GM21423 (cell line): ENCODE measurements around the gene SERPINB1.

Experiments
- ATAC-seq: cut with Tn5 transposase; IDR thresholded peaks from one replicate; pipeline ENCODE4 v1.9.1; 2021; ENCODE audit warnings: mild to moderate bottlenecking, moderate library complexity; ENCODE audit not compliant: unreplicated experiment

The SERPINB1 gene

GRCh38 chr6:2795162-2795561 is 46.5 kb downstream of the SERPINB1 start:
- ATAC-seq: no peak

GRCh38 chr6:2794171-2794730 is 47.4 kb downstream of the SERPINB1 start:
- no peak for ATAC-seq

GRCh38 chr6:2793534-2794151 is 48.0 kb downstream of the SERPINB1 start:
- ATAC-seq: no peak

- no peak for ATAC-seq
Observed at GRCh38 chr6:2792330-2793110, 49.1 kb downstream of the SERPINB1 start.

GRCh38 chr6:2791450-2791974 is 50.2 kb downstream of the SERPINB1 start:
- no peak for ATAC-seq

- peak; percentile 77 for ATAC-seq
Observed at GRCh38 chr6:2790588-2791449, 50.8 kb downstream of the SERPINB1 start.

- no peak for ATAC-seq
Observed at GRCh38 chr6:2786269-2786668, 55.4 kb downstream of the SERPINB1 start.

- ATAC-seq: no peak
Observed at GRCh38 chr6:2784930-2785329, 56.7 kb downstream of the SERPINB1 start.

GRCh38 chr6:2784061-2784460 is 57.6 kb downstream of the SERPINB1 start:
- no peak for ATAC-seq

- no peak for ATAC-seq
Observed at GRCh38 chr6:2783188-2783963, 58.3 kb downstream of the SERPINB1 start.

- no peak for ATAC-seq
Observed at GRCh38 chr6:2782825-2783187, 58.9 kb downstream of the SERPINB1 start.

- ATAC-seq: no peak
Observed at GRCh38 chr6:2782356-2782708, 59.3 kb downstream of the SERPINB1 start.
